Right cardiac atrium (tissue), 5 donors: ENCODE data around the gene LDHAL6A. TPM values are rescaled to one million over a fixed set of nuclear protein-coding genes. Genes with fewer than 3 reads are reported as not detected.

Experiments used
- ATAC-seq, 2 donors: fragments of 200-7000 bp; cut with Tn5 transposase; one replicate each; pipeline versions ENCODE4 v1.8.0 to v1.9.1; 2020; ENCODE audit warnings: moderate library complexity in 2 of 2, mild to moderate bottlenecking in 1 of 2
- DNase-seq, 3 donors: peaks; one replicate each; pipeline ENCODE4 v3.0.0-alpha.2; 2020
- H3K27ac ChIP-seq: one replicate; pipeline ENCODE4 v1.5.1; 2013; ENCODE audit warnings: mild to moderate bottlenecking, low read length, control low read depth, moderate library complexity
- H3K27me3 ChIP-seq: one replicate; pipeline ENCODE4 v1.6.1; 2013; ENCODE audit not compliant: control insufficient read depth, insufficient read depth
- H3K4me1 ChIP-seq: one replicate; pipeline ENCODE4 v1.6.1; 2013; ENCODE audit warnings: low read length; ENCODE audit not compliant: control insufficient read depth, insufficient read depth
- H3K4me3 ChIP-seq: one replicate; pipeline ENCODE4 v1.5.1; 2013; ENCODE audit warnings: low read length, control low read depth
- H3K9me3 ChIP-seq: one replicate; pipeline ENCODE4 v1.6.1; 2013; ENCODE audit warnings: low read length; ENCODE audit not compliant: control insufficient read depth
- WGBS: extraction: QIAGEN DNeasy Blood & Tissue Kit; methylation state at CpG from one replicate; pipeline ENCODE4 v1.1.7; 2013; 5-methylcytosine and 5-hydroxymethylcytosine counted together
- intact Hi-C, 4 donors: fragments of 100-400 bp; cut with DNase I; formaldehyde crosslinking; loops; one replicate each; pipeline versions ENCODE4 v1.11.0 to v1.14.0; 2022 to 2023
- polyA plus RNA-seq: library from polyadenylated mRNA; stranded (reverse); fragments of 200-250 nt; gene quantifications from one replicate; pipeline ENCODE4 v1.2.3, GENCODE V29; 2013
- total RNA-seq, 4 donors: library from RNA; stranded (reverse); fragmentation: NEBNext Ultra II Directional; extraction: Animal tissue kit (Norgen Biotek cat#: 25700); gene quantifications; one replicate each; pipeline ENCODE4 v1.2.1, GENCODE V29; 2021
- donor health status: healthy with polysubstance abuse.
- donor health status: DM: no; HTN: yes; CAD: no.
- donor health status: DM: no; HTN: no; CAD: no.
- donor health status: DM: no; HTN: yes; CAD: no; lungs with severe emphysema.
- donor health status: DM: yes; HTN: yes; CAD: no.

Gene LDHAL6A
- total and polyA plus RNA-seq, 5 donors, result 0.16 to 0.20 TPM; not detected in 3

GRCh38 chr11:18457450-18457849, 1.8 kb downstream of the LDHAL6A start:
- intact Hi-C loops, result no loop called here
- peak in 1 of 2 donors; percentile 74 for ATAC-seq
- no peak for DNase-seq
- Histone ChIP-seq H3K27ac (no peak overlapping the region), H3K4me3 (no peak overlapping the region), H3K4me1 (no peaks in the 10 kb centered on the region), H3K9me3 (no peaks in the 10 kb centered on the region), H3K27me3 (no peaks in the 10 kb centered on the region)
- WGBS, result 35% methylated on average over 3 of the region's 3 CpGs

GRCh38 chr11:18459634-18460033, 4.0 kb downstream of the LDHAL6A start:
- no peak overlapping the region for H3K27ac ChIP-seq
- no peaks in the 10 kb centered on the region for H3K4me1 ChIP-seq
- no peaks in the 10 kb centered on the region for H3K9me3 ChIP-seq
- 89% methylated on average over 4 of the region's 4 CpGs for WGBS
- ATAC-seq (no peak), DNase-seq (no peak)
- no peaks in the 10 kb centered on the region for H3K27me3 ChIP-seq
- H3K4me3 ChIP-seq, result no peak overlapping the region
- intact Hi-C loops, result no loop called here

GRCh38 chr11:18461909-18462308, 6.3 kb downstream of the LDHAL6A start:
- ATAC-seq (no peak), DNase-seq (no peak)
- Histone ChIP-seq H3K4me1 (no peaks in the 10 kb centered on the region), H3K9me3 (no peaks in the 10 kb centered on the region), H3K4me3 (no peak overlapping the region), H3K27ac (no peak overlapping the region), H3K27me3 (no peaks in the 10 kb centered on the region)
- 97% methylated on average over 6 of the region's 6 CpGs for WGBS
- intact Hi-C loops, result no loop called here

GRCh38 chr11:18463439-18463838, 7.8 kb downstream of the LDHAL6A start:
- H3K27ac ChIP-seq, result no peak overlapping the region
- no peak for DNase-seq
- WGBS, result 66% methylated on average over 1 of the region's 1 CpG
- no peaks in the 10 kb centered on the region for H3K9me3 ChIP-seq
- ATAC-seq, result no peak
- no peaks in the 10 kb centered on the region for H3K27me3 ChIP-seq
- H3K4me1 ChIP-seq, result no peaks in the 10 kb centered on the region
- no peak overlapping the region for H3K4me3 ChIP-seq
- intact Hi-C loops, result no loop called here

- H3K27ac ChIP-seq, result no peak overlapping the region
- intact Hi-C loops, result no loop called here
- no peak for DNase-seq
- ATAC-seq, result no peak
- H3K4me1 ChIP-seq, result no peaks in the 10 kb centered on the region
- WGBS, result 99% methylated on average over 2 of the region's 2 CpGs
- no peaks in the 10 kb centered on the region for H3K27me3 ChIP-seq
- H3K9me3 ChIP-seq, result no peaks in the 10 kb centered on the region
- H3K4me3 ChIP-seq, result no peak overlapping the region
Measured at GRCh38 chr11:18466402-18466801, 10.7 kb downstream of the LDHAL6A start.

GRCh38 chr11:18468059-18468458, 12.4 kb downstream of the LDHAL6A start:
- H3K9me3 ChIP-seq, result no peaks in the 10 kb centered on the region
- DNase-seq (no peak), ATAC-seq (no peak)
- H3K27ac ChIP-seq, result no peak overlapping the region
- intact Hi-C loops, result no loop called here
- 93% methylated on average over 2 of the region's 2 CpGs for WGBS
- no peaks in the 10 kb centered on the region for H3K27me3 ChIP-seq
- H3K4me1 ChIP-seq, result no peaks in the 10 kb centered on the region
- H3K4me3 ChIP-seq, result no peak overlapping the region

GRCh38 chr11:18468961-18469360, 13.3 kb downstream of the LDHAL6A start:
- 91% methylated on average over 7 of the region's 7 CpGs for WGBS
- Histone ChIP-seq H3K9me3 (no peaks in the 10 kb centered on the region), H3K4me1 (no peaks in the 10 kb centered on the region), H3K27ac (no peak overlapping the region), H3K27me3 (no peaks in the 10 kb centered on the region), H3K4me3 (no peak overlapping the region)
- intact Hi-C loops, result no loop called here
- ATAC-seq, result no peak
- DNase-seq, result no peak

GRCh38 chr11:18471995-18472394, 16.3 kb downstream of the LDHAL6A start:
- ATAC-seq, result no peak
- intact Hi-C loops, result no loop called here

GRCh38 chr11:18472587-18472986, 16.9 kb downstream of the LDHAL6A start:
- H3K27ac ChIP-seq, result no peak overlapping the region
- H3K9me3 ChIP-seq, result no peaks in the 10 kb centered on the region
- intact Hi-C loops, result no loop called here
- no peak for DNase-seq
- H3K27me3 ChIP-seq, result no peaks in the 10 kb centered on the region
- H3K4me1 ChIP-seq, result no peaks in the 10 kb centered on the region
- H3K4me3 ChIP-seq, result no peak overlapping the region
- no peak for ATAC-seq

More at GRCh38 chr11:18471995-18472394, 16.3 kb downstream of the LDHAL6A start:
- no peaks in the 10 kb centered on the region for H3K9me3 ChIP-seq
- no peaks in the 10 kb centered on the region for H3K27me3 ChIP-seq
- no peaks in the 10 kb centered on the region for H3K4me1 ChIP-seq
- H3K27ac ChIP-seq, result no peak overlapping the region
- DNase-seq, result no peak
- WGBS, result 91% methylated on average over 3 of the region's 3 CpGs
- no peak overlapping the region for H3K4me3 ChIP-seq

GRCh38 chr11:18479063-18479462, 23.4 kb downstream of the LDHAL6A start:
- H3K9me3 ChIP-seq, result no peaks in the 10 kb centered on the region
- H3K4me3 ChIP-seq, result no peak overlapping the region
- WGBS, result 92% methylated on average over 4 of the region's 4 CpGs
- no peaks in the 10 kb centered on the region for H3K4me1 ChIP-seq
- H3K27me3 ChIP-seq, result no peaks in the 10 kb centered on the region
- DNase-seq, result no peak
- intact Hi-C loops, result no loop called here
- H3K27ac ChIP-seq, result no peak overlapping the region
- no peak for ATAC-seq

GRCh38 chr11:18485913-18486528, 30.4 kb downstream of the LDHAL6A start:
- no peak overlapping the region for H3K4me3 ChIP-seq
- no peak overlapping the region for H3K27ac ChIP-seq
- ATAC-seq (no peak), DNase-seq (no peak)
- 97% methylated on average over 8 of the region's 8 CpGs for WGBS
- no peaks in the 10 kb centered on the region for H3K4me1 ChIP-seq
- no peaks in the 10 kb centered on the region for H3K27me3 ChIP-seq
- intact Hi-C loops, result no loop called here
- H3K9me3 ChIP-seq, result no peaks in the 10 kb centered on the region

- DNase-seq (no peak), ATAC-seq (no peak)
- Histone ChIP-seq H3K9me3 (no peaks in the 10 kb centered on the region), H3K27me3 (no peaks in the 10 kb centered on the region), H3K27ac (no peak overlapping the region), H3K4me3 (no peak overlapping the region), H3K4me1 (no peaks in the 10 kb centered on the region)
- WGBS, result 65% methylated on average over 1 of the region's 1 CpG
- intact Hi-C loops, result no loop called here
Measured at GRCh38 chr11:18490319-18490718, 34.7 kb downstream of the LDHAL6A start.
